Heart right ventricle (tissue), 16 donors: ENCODE measurements around the gene SDK2. TPM values are rescaled to one million over a fixed set of nuclear protein-coding genes. Genes with fewer than 3 reads are reported as not detected.

Experiments
- ATAC-seq, 8 donors: fragments of 200-7000 bp; cut with Tn5 transposase; one replicate each; pipeline ENCODE4 v1.9.1; 2020; ENCODE audit warnings: mild to moderate bottlenecking in 8 of 8, moderate library complexity in 8 of 8, moderate number of reproducible peaks in 1 of 8
- DNase-seq, 2 donors: peaks; one replicate each; pipeline ENCODE4 v3.0.0-alpha.2; 2020
- H3K27ac ChIP-seq, 10 donors: fragments of 200-600 bp; sonication (generic) in 2 of 10; one replicate each; pipeline versions ENCODE4 v1.5.0 to v1.8.0; 2020 to 2022; ENCODE audit warnings: mild to moderate bottlenecking in 3 of 10
- H3K27me3 ChIP-seq, 7 donors: fragments of 200-600 bp; one replicate each; pipeline ENCODE4 v1.8.0; 2021 to 2022; ENCODE audit warnings: mild to moderate bottlenecking in 2 of 7
- H3K36me3 ChIP-seq, 9 donors: fragments of 200-600 bp; sonication (generic) in 1 of 9; one replicate each; pipeline versions ENCODE4 v1.5.0 to v1.8.0; 2020 to 2022; ENCODE audit warnings: mild to moderate bottlenecking in 2 of 9
- H3K4me1 ChIP-seq, 9 donors: fragments of 200-600 bp; sonication (generic) in 1 of 9; one replicate each; pipeline versions ENCODE4 v1.5.0 to v1.8.0; 2020 to 2022; ENCODE audit warnings: mild to moderate bottlenecking in 4 of 9
- H3K4me3 ChIP-seq, 10 donors: fragments of 200-600 bp; sonication (generic) in 2 of 10; one replicate each; pipeline versions ENCODE4 v1.5.0 to v1.8.0; 2020 to 2022; ENCODE audit warnings: mild to moderate bottlenecking in 7 of 10, moderate library complexity in 2 of 10
- H3K9me3 ChIP-seq, 11 donors: fragments of 200-600 bp in 10 of 11; sonication (generic) in 2 of 11; one replicate each; pipeline versions ENCODE4 v1.5.0 to v1.8.0; 2013 to 2022; ENCODE audit warnings: mild to moderate bottlenecking in 2 of 11, control low read depth in 1 of 11, moderate library complexity in 1 of 11
- CTCF ChIP-seq, 9 donors: fragments of 200-600 bp; sonication (generic) in 2 of 9; IDR thresholded peaks; one replicate each; pipeline versions ENCODE4 v1.5.0 to v1.8.0; 2021 to 2022; ENCODE audit warnings: antibody characterized with exemption in 9 of 9, mild to moderate bottlenecking in 5 of 9, moderate library complexity in 1 of 9
- WGBS, 2 donors: extraction: QIAGEN DNeasy Blood & Tissue Kit; methylation state at CpG; one replicate each; pipeline ENCODE4 v1.1.7; 2013; ENCODE audit warnings: inconsistent platforms in 1 of 2; 5-methylcytosine and 5-hydroxymethylcytosine counted together
- intact Hi-C, 10 donors: fragments of 100-400 bp; cut with DNase I; formaldehyde crosslinking; loops; one replicate each; pipeline versions ENCODE4 v1.11.1 to v1.14.2; 2022
- polyA plus RNA-seq, 2 donors: library from polyadenylated mRNA; stranded (reverse); fragments of 200-250 nt; gene quantifications; one replicate each; pipeline ENCODE4 v1.2.3, GENCODE V29; 2013
- total RNA-seq, 10 donors: library from RNA; stranded (reverse); fragmentation: NEBNext Ultra II Directional in 3 of 10; extraction: Animal tissue kit (Norgen Biotek cat#: 25700) in 3 of 10; gene quantifications; one replicate each; pipeline versions ENCODE4 v1.2.1 to v1.2.4, GENCODE V29; 2021 to 2023
- donor health status: Arrhythmogenic right ventricular cardiomyopathy.
- donor health status: ischemic (EF 13 %, LVEDD 7.1; RV severe dilation, severe dysfunction).
- donor health status: healthy with polysubstance abuse.
- donor health status: DM: no; HTN: yes; CAD: no.
- donor health status: DM: no; HTN: no; CAD: no.
- donor health status: ischemic (EF 25% LVEDD 6.9; RV normal size, moderate dysfunction).
- donor health status: ischemic (EF 25% LVEDD 5.7; RV mildly dilated, moderate dysfunction).
- donor health status: healthy.
- donor health status: DM: yes; HTN: yes; CAD: no.
- donor health status: Ischemic cardiomyopathy.
- donor health status: ischemic (EF 35%, LVEDD 5.7; RV mildly dilated, moderate dysfunction).
- donor health status: nonischemic (EF 11% LVEDD 7.7; RV severe dilation, severe dysfunction).
- donor health status: DM: yes; HTN: yes; CAD: no.
- donor health status: PGD.
- donor health status: ischemic (EF 29% LVEDD 5.4; RV normal size, mild dysfunction).
- donor health status: nonischemic (EF 23%, LVEDD 6.1; RV moderate dilation, normal function).

Gene SDK2
- total and polyA plus RNA-seq, 12 donors, result 0.44 to 4.2 (median 1.9) TPM

DNA sequence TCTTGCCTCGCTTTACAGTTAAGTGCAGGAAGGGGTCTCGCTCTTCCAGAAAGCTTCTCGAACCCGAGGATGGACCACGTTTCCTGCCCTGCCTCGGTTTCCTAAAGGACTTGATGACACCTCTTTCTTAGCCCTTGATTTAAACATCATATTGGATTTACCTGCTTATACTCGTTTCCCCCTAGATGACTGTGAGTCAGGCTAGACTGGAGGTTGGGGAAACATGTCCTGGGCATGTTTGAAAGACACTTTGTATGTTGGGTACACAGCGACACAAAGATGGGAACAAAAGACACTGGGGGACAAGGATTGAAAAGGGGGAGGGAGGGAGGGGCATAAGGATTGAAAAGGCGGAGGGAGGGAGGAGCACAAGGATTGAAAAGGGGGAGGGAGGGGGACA is 30.0 kb downstream of the SDK2 start:
- DNase-seq (no peak), ATAC-seq (no peak)
- Histone ChIP-seq H3K27ac (no peak overlapping the region), H3K4me3 (no peak overlapping the region), H3K27me3 (peaks cover 0 to 23% (median 3%) of the 10 kb centered on the region in 7 donors), H3K9me3 (no peaks in the 10 kb centered on the region), H3K36me3 (no peaks in the 10 kb centered on the region), H3K4me1 (no peaks in the 10 kb centered on the region)
- no peak for TF ChIP-seq CTCF (IDR thresholded peaks at IDR 0.05)
- 70 to 74% methylated on average over 8 of the region's 9 CpGs for WGBS, 2 donors
- intact Hi-C loops, result no loop called here

- Histone ChIP-seq H3K27me3 (peaks cover 0 to 23% (median 3%) of the 10 kb centered on the region in 7 donors), H3K36me3 (no peaks in the 10 kb centered on the region), H3K9me3 (no peaks in the 10 kb centered on the region), H3K4me1 (no peaks in the 10 kb centered on the region), H3K4me3 (no peak overlapping the region), H3K27ac (no peak overlapping the region)
- ATAC-seq (no peak), DNase-seq (no peak)
- TF ChIP-seq CTCF (IDR thresholded peaks at IDR 0.05), result no peak
- intact Hi-C loops, result no loop called here
- WGBS, 2 donors, result 48 to 50% methylated on average over 23 of the region's 23 CpGs
Observed at GRCh38 chr17:73613271-73614233, 30.7 kb downstream of the SDK2 start.

- Histone ChIP-seq H3K27ac (no peak overlapping the region), H3K4me3 (no peak overlapping the region), H3K4me1 (no peaks in the 10 kb centered on the region), H3K27me3 (peaks cover 0 to 23% (median 3%) of the 10 kb centered on the region in 7 donors), H3K9me3 (no peaks in the 10 kb centered on the region), H3K36me3 (no peaks in the 10 kb centered on the region)
- WGBS, 2 donors, result 75 to 82% methylated on average over 14 of the region's 14 CpGs
- TF ChIP-seq CTCF (IDR thresholded peaks at IDR 0.05), result no peak
- no peak for ATAC-seq
- no peak for DNase-seq
- intact Hi-C loops, result no loop called here
Observed at GRCh38 chr17:73612031-73612472, 32.2 kb downstream of the SDK2 start.

- H3K4me1 ChIP-seq, result no peaks in the 10 kb centered on the region
- no peaks in the 10 kb centered on the region for H3K36me3 ChIP-seq
- no peak for TF ChIP-seq CTCF (IDR thresholded peaks at IDR 0.05)
- 87 to 94% methylated on average over 7 of the region's 7 CpGs for WGBS, 2 donors
- no peak overlapping the region for H3K4me3 ChIP-seq
- intact Hi-C loops, result no loop called here
- no peaks in the 10 kb centered on the region for H3K9me3 ChIP-seq
- DNase-seq (no peak), ATAC-seq (no peak)
- H3K27ac ChIP-seq, result no peak overlapping the region
- H3K27me3 ChIP-seq, result peaks cover 0 to 23% (median 3%) of the 10 kb centered on the region in 7 donors
Observed at GRCh38 chr17:73611630-73612029, 32.6 kb downstream of the SDK2 start.
